Lower lobe of right lung (tissue), 2 donors: ENCODE results near the gene ABHD4. TPM values are rescaled to one million over a fixed set of nuclear protein-coding genes. Genes with fewer than 3 reads are reported as not detected.
A peak's percentile ranks its signal among the peaks of the same experiment; 100 is the strongest.

Experiments
- ATAC-seq, 2 donors: fragments of 200-7000 bp; cut with Tn5 transposase; one replicate each; pipeline ENCODE4 v1.9.1; 2020 to 2022; ENCODE audit warnings: mild to moderate bottlenecking in 2 of 2, moderate library complexity in 2 of 2
- DNase-seq: peaks from one replicate; pipeline ENCODE4 v3.0.0-alpha.2; 2020
- H3K27ac ChIP-seq: fragments of 200-600 bp; one replicate; pipeline ENCODE4 v1.8.0; 2022
- H3K27me3 ChIP-seq: fragments of 200-600 bp; one replicate; pipeline ENCODE4 v1.8.0; 2022; ENCODE audit warnings: low read depth
- H3K36me3 ChIP-seq: fragments of 200-600 bp; one replicate; pipeline ENCODE4 v1.8.0; 2022; ENCODE audit warnings: mild to moderate bottlenecking
- H3K4me1 ChIP-seq: fragments of 200-600 bp; one replicate; pipeline ENCODE4 v1.8.0; 2022
- H3K4me3 ChIP-seq: fragments of 200-600 bp; one replicate; pipeline ENCODE4 v1.8.0; 2022; ENCODE audit warnings: mild to moderate bottlenecking
- H3K9me3 ChIP-seq: fragments of 200-600 bp; one replicate; pipeline ENCODE4 v1.8.0; 2022
- intact Hi-C: fragments of 100-400 bp; cut with DNase I; formaldehyde crosslinking; loops from one replicate; pipeline ENCODE4 v1.11.0; 2022
- long read RNA-seq: library from polyadenylated mRNA; unstranded; transcript quantifications from one replicate; pipeline ENCODE4 v2.0.0, GENCODE V29; 2021
- total RNA-seq: library from RNA; stranded (reverse); fragmentation: NEBNext Ultra II Directional; extraction: Animal tissue kit (Norgen Biotek cat#: 25700); gene quantifications from one replicate; pipeline ENCODE4 v1.2.1, GENCODE V29; 2021
- TF ChIP-seq, protein P1 (sequence below): fragments of 200-600 bp; IDR thresholded peaks from one replicate; pipeline ENCODE4 v1.8.0; 2022; ENCODE audit warnings: antibody characterized with exemption, mild to moderate bottlenecking
- donor health status: DM: no; HTN: yes; CAD: no; lungs with severe emphysema.

ABHD4 gene, protein sequence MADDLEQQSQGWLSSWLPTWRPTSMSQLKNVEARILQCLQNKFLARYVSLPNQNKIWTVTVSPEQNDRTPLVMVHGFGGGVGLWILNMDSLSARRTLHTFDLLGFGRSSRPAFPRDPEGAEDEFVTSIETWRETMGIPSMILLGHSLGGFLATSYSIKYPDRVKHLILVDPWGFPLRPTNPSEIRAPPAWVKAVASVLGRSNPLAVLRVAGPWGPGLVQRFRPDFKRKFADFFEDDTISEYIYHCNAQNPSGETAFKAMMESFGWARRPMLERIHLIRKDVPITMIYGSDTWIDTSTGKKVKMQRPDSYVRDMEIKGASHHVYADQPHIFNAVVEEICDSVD
- 28.5 TPM for total RNA-seq
- long read RNA-seq, transcript ABHD4-203 (7 exons, 3,366 nt) = major isoform, 14 of 25 reads
- long read RNA-seq, partial matches to known transcripts = 2 of 25 reads
- long read RNA-seq, other reads (novel, unspliced or antisense) = 9 of 25 reads

DNA sequence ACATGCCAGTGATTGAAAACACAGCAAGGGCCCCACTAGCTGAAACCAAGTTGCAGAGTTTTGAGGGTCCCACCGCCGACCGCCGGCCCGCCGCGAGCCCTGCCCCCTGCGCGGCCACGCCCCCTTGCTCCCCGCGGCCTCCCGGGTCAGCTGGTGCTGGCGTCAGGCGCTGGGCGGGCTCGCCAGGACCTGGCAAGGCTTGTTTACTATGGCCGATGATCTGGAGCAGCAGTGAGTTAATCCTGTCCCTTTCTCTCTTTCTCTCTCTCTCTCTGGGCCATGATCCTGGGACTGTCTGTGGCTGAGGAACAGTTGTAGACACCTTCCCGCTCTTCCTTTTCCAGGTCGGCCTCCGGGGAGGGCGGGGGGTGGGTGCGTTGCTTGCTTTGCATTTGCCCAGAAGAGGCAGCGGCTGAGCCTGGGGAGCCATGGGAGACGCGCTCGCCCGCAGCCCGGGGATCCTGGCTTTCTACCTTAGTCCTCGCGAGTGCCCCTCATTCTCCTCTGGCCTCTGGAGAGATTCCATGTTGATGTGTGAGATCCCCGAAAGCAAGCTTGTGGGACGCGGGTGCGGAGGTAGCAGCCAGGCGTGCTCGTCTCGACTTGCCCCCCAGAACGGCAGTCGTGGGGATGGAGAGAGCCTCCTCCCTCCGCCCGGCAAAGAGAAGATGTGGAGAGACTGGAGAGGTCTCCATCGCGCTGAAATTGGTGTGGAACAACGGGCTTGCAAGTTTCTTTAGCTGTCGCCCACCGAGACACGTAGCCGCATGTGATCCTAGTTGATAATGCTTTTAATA, at the start of gene ABHD4:
TSS of gene ABHD4 (plus strand) at position 202 of the 797 bp plus-strand sequence. CDS start at position 209, 7 bp downstream.
- no peaks in the 10 kb centered on the region for H3K27me3 ChIP-seq
- H3K4me3 ChIP-seq = peak within 1 kb of the TSS; percentile 89
- H3K9me3 ChIP-seq = no peaks in the 10 kb centered on the region
- peak within 1 kb of the TSS; percentile 89 for H3K27ac ChIP-seq
- peak; percentile 90 for DNase-seq
- peaks cover 22% of the 10 kb centered on the region for H3K4me1 ChIP-seq
- TF ChIP-seq, protein P1, sequence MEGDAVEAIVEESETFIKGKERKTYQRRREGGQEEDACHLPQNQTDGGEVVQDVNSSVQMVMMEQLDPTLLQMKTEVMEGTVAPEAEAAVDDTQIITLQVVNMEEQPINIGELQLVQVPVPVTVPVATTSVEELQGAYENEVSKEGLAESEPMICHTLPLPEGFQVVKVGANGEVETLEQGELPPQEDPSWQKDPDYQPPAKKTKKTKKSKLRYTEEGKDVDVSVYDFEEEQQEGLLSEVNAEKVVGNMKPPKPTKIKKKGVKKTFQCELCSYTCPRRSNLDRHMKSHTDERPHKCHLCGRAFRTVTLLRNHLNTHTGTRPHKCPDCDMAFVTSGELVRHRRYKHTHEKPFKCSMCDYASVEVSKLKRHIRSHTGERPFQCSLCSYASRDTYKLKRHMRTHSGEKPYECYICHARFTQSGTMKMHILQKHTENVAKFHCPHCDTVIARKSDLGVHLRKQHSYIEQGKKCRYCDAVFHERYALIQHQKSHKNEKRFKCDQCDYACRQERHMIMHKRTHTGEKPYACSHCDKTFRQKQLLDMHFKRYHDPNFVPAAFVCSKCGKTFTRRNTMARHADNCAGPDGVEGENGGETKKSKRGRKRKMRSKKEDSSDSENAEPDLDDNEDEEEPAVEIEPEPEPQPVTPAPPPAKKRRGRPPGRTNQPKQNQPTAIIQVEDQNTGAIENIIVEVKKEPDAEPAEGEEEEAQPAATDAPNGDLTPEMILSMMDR = peak; percentile 3
- peak; percentile 95 to 99 for ATAC-seq
- intact Hi-C loops = no loop called here
- H3K36me3 ChIP-seq = peaks cover 20% of the 10 kb centered on the region

DNA sequence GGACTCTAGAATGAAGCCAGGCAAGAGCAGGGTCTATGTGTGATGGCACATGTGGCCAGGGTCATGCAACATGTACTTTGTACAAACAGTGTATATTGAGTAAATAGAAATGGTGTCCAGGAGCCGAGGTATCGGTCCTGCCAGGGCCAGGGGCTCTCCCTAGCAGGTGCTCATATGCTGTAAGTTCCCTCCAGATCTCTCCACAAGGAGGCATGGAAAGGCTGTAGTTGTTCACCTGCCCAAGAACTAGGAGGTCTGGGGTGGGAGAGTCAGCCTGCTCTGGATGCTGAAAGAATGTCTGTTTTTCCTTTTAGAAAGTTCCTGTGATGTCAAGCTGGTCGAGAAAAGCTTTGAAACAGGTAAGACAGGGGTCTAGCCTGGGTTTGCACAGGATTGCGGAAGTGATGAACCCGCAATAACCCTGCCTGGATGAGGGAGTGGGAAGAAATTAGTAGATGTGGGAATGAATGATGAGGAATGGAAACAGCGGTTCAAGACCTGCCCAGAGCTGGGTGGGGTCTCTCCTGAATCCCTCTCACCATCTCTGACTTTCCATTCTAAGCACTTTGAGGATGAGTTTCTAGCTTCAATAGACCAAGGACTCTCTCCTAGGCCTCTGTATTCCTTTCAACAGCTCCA, 48.7 kb upstream of the ABHD4 start:
- H3K4me1 ChIP-seq = peaks cover 39% of the 10 kb centered on the region
- TF ChIP-seq, protein P1 = no peak
- ATAC-seq (no peak), DNase-seq (no peak)
- H3K36me3 ChIP-seq = no peaks in the 10 kb centered on the region
- no peaks in the 10 kb centered on the region for H3K27me3 ChIP-seq
- H3K9me3 ChIP-seq = no peaks in the 10 kb centered on the region
- intact Hi-C loops = no loop called here
- H3K4me3 ChIP-seq = no peak overlapping the region
- H3K27ac ChIP-seq = no peak overlapping the region

DNA sequence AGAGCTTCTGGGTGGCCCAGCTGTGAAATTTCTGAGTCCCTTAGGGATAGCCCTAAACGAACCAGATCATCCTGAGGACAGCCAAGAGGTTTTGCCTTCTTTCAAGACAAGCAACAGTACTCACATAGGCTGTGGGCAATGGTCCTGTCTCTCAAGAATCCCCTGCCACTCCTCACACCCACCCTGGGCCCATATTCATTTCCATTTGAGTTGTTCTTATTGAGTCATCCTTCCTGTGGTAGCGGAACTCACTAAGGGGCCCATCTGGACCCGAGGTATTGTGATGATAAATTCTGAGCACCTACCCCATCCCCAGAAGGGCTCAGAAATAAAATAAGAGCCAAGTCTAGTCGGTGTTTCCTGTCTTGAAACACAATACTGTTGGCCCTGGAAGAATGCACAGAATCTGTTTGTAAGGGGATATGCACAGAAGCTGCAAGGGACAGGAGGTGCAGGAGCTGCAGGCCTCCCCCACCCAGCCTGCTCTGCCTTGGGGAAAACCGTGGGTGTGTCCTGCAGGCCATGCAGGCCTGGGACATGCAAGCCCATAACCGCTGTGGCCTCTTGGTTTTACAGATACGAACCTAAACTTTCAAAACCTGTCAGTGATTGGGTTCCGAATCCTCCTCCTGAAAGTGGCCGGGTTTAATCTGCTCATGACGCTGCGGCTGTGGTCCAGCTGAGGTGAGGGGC, 48.0 kb upstream of the ABHD4 start:
- intact Hi-C loops = no loop called here
- no peak overlapping the region for H3K4me3 ChIP-seq
- H3K27ac ChIP-seq = no peak overlapping the region
- peaks cover 39% of the 10 kb centered on the region for H3K4me1 ChIP-seq
- H3K27me3 ChIP-seq = no peaks in the 10 kb centered on the region
- DNase-seq (no peak), ATAC-seq (no peak)
- no peaks in the 10 kb centered on the region for H3K9me3 ChIP-seq
- TF ChIP-seq, protein P1 = no peak
- H3K36me3 ChIP-seq = no peaks in the 10 kb centered on the region

DNA sequence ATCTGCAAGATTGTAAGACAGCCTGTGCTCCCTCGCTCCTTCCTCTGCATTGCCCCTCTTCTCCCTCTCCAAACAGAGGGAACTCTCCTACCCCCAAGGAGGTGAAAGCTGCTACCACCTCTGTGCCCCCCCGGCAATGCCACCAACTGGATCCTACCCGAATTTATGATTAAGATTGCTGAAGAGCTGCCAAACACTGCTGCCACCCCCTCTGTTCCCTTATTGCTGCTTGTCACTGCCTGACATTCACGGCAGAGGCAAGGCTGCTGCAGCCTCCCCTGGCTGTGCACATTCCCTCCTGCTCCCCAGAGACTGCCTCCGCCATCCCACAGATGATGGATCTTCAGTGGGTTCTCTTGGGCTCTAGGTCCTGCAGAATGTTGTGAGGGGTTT, 46.5 kb upstream of the ABHD4 start:
- TF ChIP-seq, protein P1 = no peak
- no peak overlapping the region for H3K27ac ChIP-seq
- intact Hi-C loops = no loop called here

More for the DNA sequence above, 46.5 kb upstream of the ABHD4 start:
- Histone ChIP-seq H3K36me3 (no peaks in the 10 kb centered on the region), H3K27me3 (no peaks in the 10 kb centered on the region), H3K4me3 (no peak overlapping the region), H3K4me1 (peaks cover 40% of the 10 kb centered on the region), H3K9me3 (no peaks in the 10 kb centered on the region)
- DNase-seq (no peak), ATAC-seq (no peak)
